ENCODE results near the gene ITGA5. TPM values are rescaled to one million over a fixed set of nuclear protein-coding genes. Genes with fewer than 3 reads are reported as not detected.

ITGA5 gene
- total RNA-seq, 2 donors from 2014 or later: 61.6 to 71.4 TPM

- Mint-ChIP-seq H3K36me3 (ENCODE audit: low read depth) (no peaks in the 10 kb centered on the region), H3K27ac (peak overlapping the region; percentile 29), H3K4me3 (no peak overlapping the region), H3K27me3 (no peaks in the 10 kb centered on the region), H3K4me1 (peaks cover 16% of the 10 kb centered on the region)
- DNase-seq (no peak), ATAC-seq (no peak)
- no peaks in the 10 kb centered on the region for H3K9me3 ChIP-seq (ENCODE audit: control insufficient read depth, low read length, poor library complexity, severe bottlenecking)
These were observed 42.5 kb downstream of the ITGA5 start for GRCh38 chr12:54376596-54376995.

- Mint-ChIP-seq H3K4me1 (peaks cover 18% of the 10 kb centered on the region), H3K27me3 (no peaks in the 10 kb centered on the region), H3K36me3 (ENCODE audit: low read depth) (no peaks in the 10 kb centered on the region), H3K27ac (no peak overlapping the region), H3K4me3 (no peak overlapping the region)
- no peak for DNase-seq
- no peaks in the 10 kb centered on the region for H3K9me3 ChIP-seq (ENCODE audit: control insufficient read depth, low read length, poor library complexity, severe bottlenecking)
- no peak for ATAC-seq
These were observed 43.8 kb downstream of the ITGA5 start for GRCh38 chr12:54375259-54375579.

- Mint-ChIP-seq H3K27ac (no peak overlapping the region), H3K27me3 (no peaks in the 10 kb centered on the region), H3K36me3 (ENCODE audit: low read depth) (no peaks in the 10 kb centered on the region), H3K4me1 (peaks cover 15% of the 10 kb centered on the region), H3K4me3 (no peak overlapping the region)
- H3K9me3 ChIP-seq (ENCODE audit: control insufficient read depth, low read length, poor library complexity, severe bottlenecking): no peaks in the 10 kb centered on the region
- ATAC-seq: no peak
- DNase-seq: no peak
These were observed 44.4 kb downstream of the ITGA5 start for GRCh38 chr12:54374562-54375258.

GRCh38 chr12:54373649-54374561 lies 45.2 kb downstream of the ITGA5 start:
- DNase-seq: no peak
- Mint-ChIP-seq H3K27ac (peak overlapping the region; percentile 24), H3K36me3 (ENCODE audit: low read depth) (no peaks in the 10 kb centered on the region), H3K4me3 (no peak overlapping the region), H3K4me1 (peaks cover 17% of the 10 kb centered on the region), H3K27me3 (no peaks in the 10 kb centered on the region)
- no peaks in the 10 kb centered on the region for H3K9me3 ChIP-seq (ENCODE audit: control insufficient read depth, low read length, poor library complexity, severe bottlenecking)
- no peak for ATAC-seq

- no peaks in the 10 kb centered on the region for H3K27me3 Mint-ChIP-seq
- H3K27ac Mint-ChIP-seq: no peak overlapping the region
- ATAC-seq (no peak), DNase-seq (no peak)
- H3K4me3 Mint-ChIP-seq: no peak overlapping the region
- H3K9me3 ChIP-seq (ENCODE audit: control insufficient read depth, low read length, poor library complexity, severe bottlenecking): no peaks in the 10 kb centered on the region
- H3K36me3 Mint-ChIP-seq (ENCODE audit: low read depth): no peaks in the 10 kb centered on the region
- H3K4me1 Mint-ChIP-seq: peaks cover 30% of the 10 kb centered on the region
These were observed 46.8 kb downstream of the ITGA5 start for GRCh38 chr12:54372113-54372806.

- DNase-seq (no peak), ATAC-seq (no peak)
- Mint-ChIP-seq H3K27ac (peak overlapping the region; percentile 19), H3K27me3 (no peaks in the 10 kb centered on the region), H3K4me1 (peaks cover 30% of the 10 kb centered on the region), H3K4me3 (no peak overlapping the region), H3K36me3 (ENCODE audit: low read depth) (no peaks in the 10 kb centered on the region)
- no peaks in the 10 kb centered on the region for H3K9me3 ChIP-seq (ENCODE audit: control insufficient read depth, low read length, poor library complexity, severe bottlenecking)
These were observed 47.5 kb downstream of the ITGA5 start for GRCh38 chr12:54371328-54372112.

GRCh38 chr12:54370171-54370730 lies 48.8 kb downstream of the ITGA5 start:
- Mint-ChIP-seq H3K27ac (peak overlapping the region; percentile 19), H3K27me3 (no peaks in the 10 kb centered on the region), H3K4me1 (peaks cover 30% of the 10 kb centered on the region), H3K36me3 (ENCODE audit: low read depth) (no peaks in the 10 kb centered on the region), H3K4me3 (no peak overlapping the region)
- ATAC-seq (no peak), DNase-seq (no peak)
- H3K9me3 ChIP-seq (ENCODE audit: control insufficient read depth, low read length, poor library complexity, severe bottlenecking): no peaks in the 10 kb centered on the region

DNA sequence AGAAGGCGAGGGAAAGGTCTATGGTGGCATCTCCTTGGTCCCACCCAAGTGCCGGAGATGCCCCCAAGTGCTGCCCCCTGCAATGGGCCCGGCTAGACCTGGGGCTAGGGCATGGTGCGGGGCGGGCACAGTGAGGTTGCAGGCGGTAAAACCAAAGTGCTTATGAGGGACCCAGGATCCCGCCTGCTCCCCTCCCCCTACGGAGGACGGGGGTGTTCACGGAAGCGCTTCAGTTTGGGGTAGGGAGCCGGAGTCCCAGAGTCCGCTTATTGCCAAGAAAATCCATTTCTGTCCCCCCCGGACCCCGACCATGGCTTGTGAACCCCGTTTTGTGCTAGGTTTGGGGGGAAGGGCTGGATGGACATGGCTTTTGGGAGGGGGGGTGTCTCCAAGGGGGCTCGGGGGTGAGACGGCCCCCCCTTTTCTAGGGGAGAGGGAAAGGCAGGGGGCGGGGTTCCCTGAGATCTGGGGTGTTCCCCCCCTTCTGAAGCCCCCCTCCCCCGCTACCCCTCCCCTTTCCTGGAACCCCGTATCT lies 49.4 kb downstream of the ITGA5 start:
- DNase-seq: no peak
- H3K36me3 Mint-ChIP-seq (ENCODE audit: low read depth): no peaks in the 10 kb centered on the region
- peaks cover 30% of the 10 kb centered on the region for H3K4me1 Mint-ChIP-seq
- no peak for ATAC-seq
- no peak overlapping the region for H3K27ac Mint-ChIP-seq
- H3K27me3 Mint-ChIP-seq: no peaks in the 10 kb centered on the region
- H3K4me3 Mint-ChIP-seq: peak overlapping the region; percentile 73
- H3K9me3 ChIP-seq (ENCODE audit: control insufficient read depth, low read length, poor library complexity, severe bottlenecking): no peaks in the 10 kb centered on the region

GRCh38 chr12:54368709-54369596 lies 50.1 kb downstream of the ITGA5 start:
- DNase-seq: peak; percentile 77 to 89 (median 77)
- H3K27me3 Mint-ChIP-seq: no peaks in the 10 kb centered on the region
- H3K4me3 Mint-ChIP-seq: peak overlapping the region; percentile 73
- no peaks in the 10 kb centered on the region for H3K36me3 Mint-ChIP-seq (ENCODE audit: low read depth)
- H3K4me1 Mint-ChIP-seq: peaks cover 37% of the 10 kb centered on the region
- peak; percentile 88 for ATAC-seq
- no peaks in the 10 kb centered on the region for H3K9me3 ChIP-seq (ENCODE audit: control insufficient read depth, low read length, poor library complexity, severe bottlenecking)
- H3K27ac Mint-ChIP-seq: peak overlapping the region; percentile 72

DNA sequence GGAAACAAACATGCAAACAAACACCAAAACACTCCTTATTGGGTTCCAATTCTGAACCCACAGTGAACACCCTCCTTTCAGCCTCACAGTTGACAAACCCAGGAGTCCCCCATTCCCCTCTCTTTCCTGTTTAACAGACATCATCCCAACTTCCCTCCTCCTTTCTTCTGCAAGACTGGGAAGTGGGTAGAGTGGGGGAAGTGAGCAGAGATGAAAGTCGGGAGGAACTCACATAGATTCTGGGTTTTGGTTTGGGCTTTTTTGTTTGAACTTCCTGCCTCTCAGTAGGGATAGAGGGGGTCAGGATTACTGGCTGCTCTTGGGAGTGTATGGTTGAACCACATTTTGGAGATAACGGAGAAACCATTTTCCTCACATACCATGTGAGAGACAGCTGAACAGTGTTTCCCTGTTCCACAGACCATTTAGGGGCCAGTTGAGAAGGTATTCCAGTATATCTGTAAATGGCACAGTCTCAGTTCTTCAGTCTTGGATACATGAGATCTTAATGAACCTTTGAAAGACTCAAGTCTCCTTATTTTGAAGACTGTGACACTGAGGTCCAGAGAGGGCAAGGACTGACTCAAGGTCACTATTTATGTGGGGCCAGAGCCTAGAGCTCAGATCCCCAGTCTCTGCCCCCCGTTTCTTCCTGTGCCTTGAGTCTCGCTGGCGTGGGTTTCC lies 50.9 kb downstream of the ITGA5 start:
- Mint-ChIP-seq H3K27me3 (no peaks in the 10 kb centered on the region), H3K4me1 (peaks cover 42% of the 10 kb centered on the region), H3K27ac (peak overlapping the region; percentile 72), H3K36me3 (ENCODE audit: low read depth) (no peaks in the 10 kb centered on the region), H3K4me3 (peak overlapping the region; percentile 73)
- DNase-seq: no peak
- H3K9me3 ChIP-seq (ENCODE audit: control insufficient read depth, low read length, poor library complexity, severe bottlenecking): no peaks in the 10 kb centered on the region
- ATAC-seq: peak; percentile 28

DNA sequence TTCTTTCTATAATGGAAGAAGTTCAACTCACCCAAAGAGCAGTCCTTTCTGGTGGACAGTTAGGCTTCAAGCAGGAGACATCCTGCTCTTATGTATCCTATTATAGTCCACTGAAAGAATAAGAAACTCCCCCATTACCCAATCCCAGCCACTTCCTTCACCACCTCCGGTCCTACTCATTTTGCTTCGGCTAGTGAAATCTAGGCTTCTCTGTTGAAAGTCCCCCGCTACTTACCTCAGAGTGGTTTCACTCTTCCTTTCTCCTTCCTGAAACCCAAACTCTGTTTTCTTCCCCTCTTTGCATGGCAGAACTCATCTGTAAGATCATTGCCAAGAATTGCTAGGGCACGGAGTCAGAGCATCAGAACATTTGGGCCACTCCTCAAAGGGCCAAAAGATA lies 54.7 kb downstream of the ITGA5 start, which contains the start of gene GPR84:
TSS of gene GPR84 (minus strand) at position 74 of the 400 bp plus-strand sequence. CDS start 635 bp downstream, outside the sequence.
- ATAC-seq (peak; percentile 56), DNase-seq (no peak)
- Mint-ChIP-seq H3K36me3 (ENCODE audit: low read depth) (no peaks in the 10 kb centered on the region), H3K4me3 (peak within 1 kb of the TSS; percentile 81), H3K27me3 (no peaks in the 10 kb centered on the region), H3K27ac (peak within 1 kb of the TSS; percentile 94), H3K4me1 (peaks cover 37% of the 10 kb centered on the region)
- no peaks in the 10 kb centered on the region for H3K9me3 ChIP-seq (ENCODE audit: control insufficient read depth, low read length, poor library complexity, severe bottlenecking)

Measured in T-helper 17 cell (primary cell).